Measurements from ENCODE around the gene ARHGAP28.

- TF ChIP-seq CTCF (IDR thresholded peaks at IDR 0.05) (no peak), POLR2A (IDR thresholded peaks at IDR 0.05) (no peak)
Measured at GRCh38 chr18:6927153-6927552, 197.6 kb downstream of the ARHGAP28 start.
